Mesenchymal stem cell (in vitro differentiated cells and primary cell): ENCODE results near the gene KRTAP10-10.

ENCODE experiments used
- DNase-seq: peaks from one replicate; pipeline ENCODE4 v3.0.0-alpha.2; 2013
- H2AFZ ChIP-seq: one replicate; pipeline ENCODE4 v1.6.1; 2013; ENCODE audit warnings: low read depth, mild to moderate bottlenecking, control low read depth, inconsistent platforms, low read length, moderate library complexity
- H2AK5ac ChIP-seq: 2 replicates; pipeline ENCODE4 v1.6.1; 2013; ENCODE audit warnings: low read length, moderate library complexity, mild to moderate bottlenecking, inconsistent platforms; ENCODE audit not compliant: severe bottlenecking
- H2BK120ac ChIP-seq: one replicate; pipeline ENCODE4 v1.6.1; 2013; ENCODE audit warnings: low read depth, mild to moderate bottlenecking, inconsistent platforms, low read length, moderate library complexity
- H2BK12ac ChIP-seq, 2 experiments: one replicate each; pipeline ENCODE4 v1.6.1; 2013; ENCODE audit warnings: inconsistent platforms in 2 of 2, low read length in 2 of 2, mild to moderate bottlenecking in 2 of 2, moderate library complexity in 2 of 2, control low read depth in 1 of 2
- H2BK15ac ChIP-seq: one replicate; pipeline ENCODE4 v1.6.1; 2013; ENCODE audit warnings: mild to moderate bottlenecking, low read depth, inconsistent platforms; ENCODE audit not compliant: poor library complexity, severe bottlenecking
- H2BK5ac ChIP-seq: 2 replicates; pipeline ENCODE4 v1.6.1; 2013; ENCODE audit warnings: low read depth, mild to moderate bottlenecking, low read length, control low read depth, inconsistent platforms; ENCODE audit not compliant: poor library complexity, severe bottlenecking
- H3K14ac ChIP-seq, 2 experiments: one replicate each; pipeline ENCODE4 v1.6.1; 2013; ENCODE audit warnings: inconsistent platforms in 2 of 2, low read length in 2 of 2, control low read depth in 1 of 2, mild to moderate bottlenecking in 1 of 2, moderate library complexity in 1 of 2
- H3K18ac ChIP-seq, 2 experiments: one replicate each; pipeline ENCODE4 v1.6.1; 2013; ENCODE audit warnings: inconsistent platforms in 2 of 2, low read length in 2 of 2, control low read depth in 1 of 2, low read depth in 1 of 2, mild to moderate bottlenecking in 1 of 2
- H3K23ac ChIP-seq, 2 experiments: one replicate each; pipeline ENCODE4 v1.6.1; 2013; ENCODE audit warnings: inconsistent platforms in 2 of 2, low read length in 2 of 2, mild to moderate bottlenecking in 2 of 2, moderate library complexity in 2 of 2, control low read depth in 1 of 2
- H3K27ac ChIP-seq: 2 replicates; pipeline ENCODE4 v1.5.1; 2013; ENCODE audit warnings: mild to moderate bottlenecking, moderate library complexity, low read length, control low read depth, inconsistent platforms; ENCODE audit not compliant: poor library complexity, severe bottlenecking
- H3K27me3 ChIP-seq, 2 experiments: 2 replicates each; pipeline versions ENCODE4 v1.6.1 to v1.7.0; 2013; ENCODE audit warnings: low read length in 2 of 2, mild to moderate bottlenecking in 2 of 2, moderate library complexity in 2 of 2, control low read depth in 1 of 2, inconsistent platforms in 1 of 2; ENCODE audit not compliant: control insufficient read depth in 1 of 2, insufficient read depth in 1 of 2
- H3K36me3 ChIP-seq, 2 experiments: 2 replicates each; pipeline versions ENCODE4 v1.6.1 to v1.7.0; 2013; ENCODE audit warnings: low read length in 2 of 2, control low read depth in 1 of 2, inconsistent platforms in 1 of 2, low read depth in 1 of 2, mild to moderate bottlenecking in 1 of 2; ENCODE audit not compliant: insufficient read depth in 2 of 2, control insufficient read depth in 1 of 2
- H3K4ac ChIP-seq, 2 experiments: one replicate each; pipeline ENCODE4 v1.6.1; 2013; ENCODE audit warnings: inconsistent platforms in 2 of 2, low read length in 2 of 2, mild to moderate bottlenecking in 2 of 2, moderate library complexity in 2 of 2, control low read depth in 1 of 2, low read depth in 1 of 2
- H3K4me1 ChIP-seq: 2 replicates; pipeline ENCODE4 v1.6.1; 2013; ENCODE audit warnings: low read depth, low read length, control low read depth; ENCODE audit not compliant: control insufficient read depth, insufficient read depth
- H3K4me2 ChIP-seq: 2 replicates; pipeline ENCODE4 v1.6.1; 2013; ENCODE audit warnings: low read length, mild to moderate bottlenecking, inconsistent platforms; ENCODE audit not compliant: poor library complexity, severe bottlenecking
- H3K4me3 ChIP-seq, 2 experiments: 2 replicates each; pipeline versions ENCODE4 v1.5.1 to v1.7.0; 2013; ENCODE audit warnings: low read length in 2 of 2, mild to moderate bottlenecking in 2 of 2, control low read depth in 1 of 2, low read depth in 1 of 2; ENCODE audit not compliant: insufficient read depth in 1 of 2
- H3K79me1 ChIP-seq: replicated peaks from 2 replicates; pipeline ENCODE4 v1.6.1; 2013; ENCODE audit warnings: mild to moderate bottlenecking, control low read depth, low read length, inconsistent platforms; ENCODE audit not compliant: poor library complexity, severe bottlenecking
- H3K9ac ChIP-seq: 2 replicates; pipeline ENCODE4 v1.7.0; 2013; ENCODE audit warnings: mild to moderate bottlenecking, low read length, moderate library complexity
- H3K9me3 ChIP-seq: 2 replicates; pipeline ENCODE4 v1.7.0; 2013; ENCODE audit warnings: mild to moderate bottlenecking, low read length; ENCODE audit not compliant: control insufficient read depth
- H4K8ac ChIP-seq: one replicate; pipeline ENCODE4 v1.6.1; 2013; ENCODE audit warnings: inconsistent platforms, mild to moderate bottlenecking, low read length, moderate library complexity
- H4K91ac ChIP-seq: one replicate; pipeline ENCODE4 v1.6.1; 2013; ENCODE audit warnings: mild to moderate bottlenecking, low read length, inconsistent platforms
- WGBS: methylation state at CpG from one replicate; pipeline ENCODE4 v1.1.7; 2013; ENCODE audit warnings: mixed read lengths; 5-methylcytosine and 5-hydroxymethylcytosine counted together

KRTAP10-10 gene

DNA sequence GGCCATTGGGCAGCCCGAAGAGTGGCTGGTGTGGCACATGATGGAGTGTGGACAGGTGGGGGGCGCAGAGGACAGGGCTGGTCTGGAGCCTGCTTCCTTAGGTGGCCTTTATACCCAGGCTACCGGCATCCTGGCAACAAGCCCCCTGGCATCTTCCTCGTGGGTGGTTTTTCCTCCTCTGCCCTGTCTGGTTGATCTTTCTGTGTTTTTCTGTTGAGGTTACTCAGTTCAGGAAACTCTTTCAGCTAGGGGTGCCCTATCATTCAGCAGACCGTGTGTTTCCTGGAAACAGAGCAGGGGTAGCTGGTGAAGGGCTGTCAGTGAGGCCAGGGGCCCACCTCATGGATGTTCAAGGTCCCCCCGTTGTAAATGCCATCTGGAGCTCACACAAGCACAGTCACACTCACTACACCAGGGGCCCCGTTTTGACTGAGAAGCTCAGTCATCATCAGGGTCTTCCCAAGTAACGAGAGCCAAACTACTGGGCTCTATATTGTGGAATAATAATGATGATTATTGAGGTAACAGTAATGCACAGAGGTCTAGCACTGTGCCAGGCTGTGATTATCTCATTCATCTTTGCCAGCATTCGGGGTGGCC is 17.5 kb downstream of the KRTAP10-10 start, which contains the start of gene KRTAP12-4:
TSS of gene KRTAP12-4 (minus strand) at position 84 of the 600 bp plus-strand sequence. CDS start at position 39, 45 bp downstream.
- Histone ChIP-seq H2AK5ac (no peak within 1 kb of the TSS), H3K9ac (no peak within 1 kb of the TSS), H2AFZ (no peak within 1 kb of the TSS), H3K23ac (no peak within 1 kb of the TSS), H2BK12ac (no peak within 1 kb of the TSS), H2BK5ac (no peak within 1 kb of the TSS), H3K27ac (no peak within 1 kb of the TSS), H3K14ac (no peak within 1 kb of the TSS), H3K4me1 (peaks cover 2% of the 10 kb centered on the region), H3K4me3 (no peak within 1 kb of the TSS), H4K8ac (no peak within 1 kb of the TSS), H3K4me2 (no peak within 1 kb of the TSS), H2BK15ac (no peak within 1 kb of the TSS), H3K27me3 (no peaks in the 10 kb centered on the region), H3K9me3 (peaks cover 11% of the 10 kb centered on the region), H3K18ac (no peak within 1 kb of the TSS), H3K4ac (no peak within 1 kb of the TSS), H4K91ac (no peak within 1 kb of the TSS), H2BK120ac (no peak within 1 kb of the TSS), H3K79me1 (no peaks in the 10 kb centered on the region), H3K36me3 (no peaks in the 10 kb centered on the region)
- WGBS = 68% methylated on average over 9 of the region's 9 CpGs
- no peak for DNase-seq

DNA sequence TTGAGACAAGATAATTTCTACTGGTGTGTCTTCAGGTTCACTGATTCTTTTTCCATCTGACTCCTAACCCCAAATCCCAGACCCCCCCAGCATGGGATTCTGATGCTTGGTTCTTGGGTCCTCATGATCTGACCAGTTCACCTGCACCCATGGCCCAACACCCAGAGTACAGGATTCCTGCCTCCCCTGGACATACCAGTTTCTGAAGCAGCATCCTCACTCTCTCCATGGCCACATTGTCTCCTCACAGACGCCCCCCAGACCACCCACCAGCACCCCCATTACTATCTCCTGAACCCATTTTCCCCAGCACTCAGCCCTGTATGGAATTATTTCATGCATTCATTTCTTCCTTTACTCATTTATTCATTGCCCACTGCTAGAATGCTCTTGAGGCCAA is 19.7 kb downstream of the KRTAP10-10 start:
- Histone ChIP-seq H4K8ac (no peak overlapping the region), H3K4me1 (peaks cover 2% of the 10 kb centered on the region), H3K18ac (no peak overlapping the region), H3K23ac (no peak overlapping the region), H4K91ac (no peak overlapping the region), H2BK5ac (no peak overlapping the region), H3K79me1 (no peaks in the 10 kb centered on the region), H2BK15ac (no peak overlapping the region), H3K9me3 (peaks cover 14% of the 10 kb centered on the region), H2BK120ac (no peak overlapping the region), H3K4me2 (no peak overlapping the region), H2BK12ac (no peak overlapping the region), H3K27ac (no peak overlapping the region), H3K4me3 (no peak overlapping the region), H2AFZ (no peak overlapping the region), H3K4ac (no peak overlapping the region), H3K9ac (no peak overlapping the region), H3K36me3 (no peaks in the 10 kb centered on the region), H2AK5ac (no peak overlapping the region), H3K14ac (no peak overlapping the region), H3K27me3 (no peaks in the 10 kb centered on the region)
- DNase-seq = no peak
- 18% methylated on average over 1 of the region's 1 CpG for WGBS

DNA sequence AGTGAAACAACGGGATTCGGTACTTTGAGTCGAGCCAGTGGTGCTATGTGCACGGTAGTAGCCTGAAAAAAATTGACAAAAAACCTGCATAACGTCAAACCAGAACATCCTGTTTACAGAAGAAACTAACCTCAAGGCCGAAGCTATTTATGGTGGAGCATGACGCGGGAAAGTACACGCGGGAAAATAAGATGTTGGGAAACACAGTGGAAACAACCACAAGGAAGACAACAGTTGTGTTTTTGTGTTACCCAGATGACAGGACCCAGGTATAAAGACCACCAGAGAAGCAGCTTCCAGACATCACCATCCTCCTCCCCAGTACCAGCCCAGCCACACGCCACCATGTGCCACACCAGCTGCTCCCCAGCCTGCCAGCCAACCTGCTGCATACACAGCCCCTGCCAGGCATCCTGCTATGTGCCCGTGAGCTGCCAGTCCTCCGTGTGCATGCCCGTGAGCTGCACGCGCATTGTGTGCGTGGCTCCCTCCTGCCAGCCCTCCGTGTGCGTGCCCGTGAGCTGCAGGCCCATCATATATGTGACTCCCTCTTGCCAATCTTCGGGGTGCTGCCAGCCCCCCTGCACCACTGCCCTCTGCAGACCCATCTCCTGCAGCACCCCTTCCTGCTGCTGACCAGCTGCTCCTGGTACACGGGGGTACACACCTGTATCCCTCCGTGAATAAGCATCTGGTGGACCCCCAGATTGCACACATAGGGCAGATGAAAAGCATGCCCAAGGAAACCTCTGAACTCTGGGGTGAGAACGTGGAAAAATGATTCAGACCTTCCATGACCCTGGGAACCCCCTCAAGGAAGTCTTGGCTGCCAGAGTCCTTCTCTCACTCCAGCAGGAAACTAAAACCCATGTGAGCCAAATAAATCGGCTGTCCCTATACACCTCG is 20.7 kb downstream of the KRTAP10-10 start, which contains the start of gene KRTAP12-3:
TSS of gene KRTAP12-3 (plus strand) at position 298 of the 906 bp plus-strand sequence. CDS start at position 346, 48 bp downstream.
- no peak within 1 kb of the TSS for H2AFZ ChIP-seq
- no peaks in the 10 kb centered on the region for H3K36me3 ChIP-seq
- H2AK5ac ChIP-seq = no peak within 1 kb of the TSS
- H3K14ac ChIP-seq = no peak within 1 kb of the TSS
- H3K4me1 ChIP-seq = peaks cover 2% of the 10 kb centered on the region
- H3K4ac ChIP-seq = no peak within 1 kb of the TSS
- no peak within 1 kb of the TSS for H4K8ac ChIP-seq
- no peak within 1 kb of the TSS for H3K27ac ChIP-seq
- 71% methylated on average over 26 of the region's 26 CpGs for WGBS
- H3K79me1 ChIP-seq = no peaks in the 10 kb centered on the region
- peak; percentile 32 for DNase-seq
- H3K4me2 ChIP-seq = no peak within 1 kb of the TSS
- no peak within 1 kb of the TSS for H3K18ac ChIP-seq
- H2BK15ac ChIP-seq = no peak within 1 kb of the TSS
- H3K9ac ChIP-seq = no peak within 1 kb of the TSS
- H3K27me3 ChIP-seq = no peaks in the 10 kb centered on the region
- peak within 1 kb of the TSS; percentile 1 for H4K91ac ChIP-seq
- H3K4me3 ChIP-seq = no peak within 1 kb of the TSS
- H2BK12ac ChIP-seq = no peak within 1 kb of the TSS
- H2BK5ac ChIP-seq = no peak within 1 kb of the TSS
- no peak within 1 kb of the TSS for H2BK120ac ChIP-seq
- no peak within 1 kb of the TSS for H3K23ac ChIP-seq
- H3K9me3 ChIP-seq = peaks cover 14% of the 10 kb centered on the region

DNA sequence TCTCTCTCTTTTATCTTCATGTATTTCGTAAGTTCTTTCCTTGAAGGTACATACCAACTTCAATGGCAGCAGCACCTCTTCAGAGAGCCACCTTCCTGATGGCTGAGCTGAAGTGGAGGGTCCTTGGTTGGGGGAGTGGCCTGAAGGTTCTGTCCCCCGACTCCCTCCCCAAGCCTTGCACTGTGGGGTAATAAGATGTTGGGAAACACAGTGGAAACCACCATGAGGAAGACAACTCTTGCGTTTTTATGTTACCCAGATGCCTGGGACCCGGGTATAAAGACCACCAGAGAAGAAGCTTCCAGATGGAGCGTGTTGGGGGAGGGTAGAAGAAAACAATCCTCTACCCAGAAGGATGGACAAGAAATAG is 21.4 kb downstream of the KRTAP10-10 start:
- Histone ChIP-seq H3K36me3 (no peaks in the 10 kb centered on the region), H3K4me2 (no peak overlapping the region), H3K4ac (no peak overlapping the region), H3K4me3 (no peak overlapping the region), H3K9ac (no peak overlapping the region), H2BK120ac (no peak overlapping the region), H3K9me3 (peaks cover 14% of the 10 kb centered on the region), H4K8ac (no peak overlapping the region), H3K27ac (no peak overlapping the region), H4K91ac (no peak overlapping the region), H3K27me3 (no peaks in the 10 kb centered on the region), H3K18ac (no peak overlapping the region), H3K23ac (no peak overlapping the region), H2BK15ac (no peak overlapping the region), H2BK5ac (no peak overlapping the region), H2AFZ (no peak overlapping the region), H2BK12ac (no peak overlapping the region), H3K4me1 (peaks cover 2% of the 10 kb centered on the region), H3K79me1 (no peaks in the 10 kb centered on the region), H3K14ac (no peak overlapping the region), H2AK5ac (no peak overlapping the region)
- 78% methylated on average over 4 of the region's 5 CpGs for WGBS
- DNase-seq = no peak
